ENCODE results near the gene HAND1. TPM values are rescaled to one million over a fixed set of nuclear protein-coding genes. Genes with fewer than 3 reads are reported as not detected.

Gene HAND1
- total RNA-seq, 4 donors from 2014 or later, result not detected

DNA sequence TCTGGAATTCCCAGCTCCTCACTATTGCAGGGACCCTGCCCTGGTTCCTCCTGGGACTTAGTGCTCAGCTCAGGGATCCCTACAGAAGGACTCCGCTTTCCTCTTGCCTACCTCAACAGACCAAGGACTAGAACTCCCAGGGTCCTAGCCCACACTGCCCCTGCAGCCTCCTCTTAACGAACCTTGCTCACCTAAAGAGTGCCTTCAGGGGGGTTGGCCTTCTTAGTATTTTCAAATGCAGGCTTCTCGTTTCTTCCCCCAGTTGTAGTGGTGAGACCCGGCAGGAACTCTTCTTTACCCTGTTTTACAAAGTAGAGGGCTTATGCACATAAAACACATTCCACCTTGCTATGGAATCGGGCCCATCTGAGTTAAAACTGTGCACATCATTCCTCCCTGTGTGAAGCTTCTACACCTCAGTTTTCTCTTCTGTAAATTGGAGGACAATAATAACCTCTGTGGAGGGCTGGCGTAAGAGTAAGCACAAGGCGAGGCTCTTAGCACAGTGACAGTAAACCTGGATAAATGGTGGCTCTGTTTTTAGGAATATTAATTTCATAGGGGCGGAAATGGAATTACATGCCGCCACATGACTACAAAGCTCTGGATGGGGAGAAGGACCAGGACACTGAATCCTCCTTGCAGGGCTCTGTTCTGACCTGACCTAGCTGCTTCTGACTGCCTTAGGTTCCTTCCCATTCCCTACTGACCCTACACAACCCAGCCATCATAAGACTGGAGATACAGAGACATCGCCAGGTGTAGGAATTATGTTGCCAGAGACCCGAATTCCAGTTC is 3.8 kb upstream of the HAND1 start:
- intact Hi-C loops (cut with DNase I; ENCODE audit: low total_unique reads) (no loop called here), in situ Hi-C loops (cut with MboI; ENCODE audit: low sequenced_read_pairs in 4 of 4) (no loop called here)
- DNase-seq (no peak), ATAC-seq (no peak)
- Histone ChIP-seq H3K9me3 (no peaks in the 10 kb centered on the region), H3K27ac (no peak overlapping the region), H3K27me3 (peaks cover 100% of the 10 kb centered on the region in 3 donors), H3K4me3 (no peak overlapping the region), H3K36me3 (no peaks in the 10 kb centered on the region), H3K4me1 (peaks cover 14 to 39% of the 10 kb centered on the region in 2 donors)
- TF ChIP-seq, protein P1, sequence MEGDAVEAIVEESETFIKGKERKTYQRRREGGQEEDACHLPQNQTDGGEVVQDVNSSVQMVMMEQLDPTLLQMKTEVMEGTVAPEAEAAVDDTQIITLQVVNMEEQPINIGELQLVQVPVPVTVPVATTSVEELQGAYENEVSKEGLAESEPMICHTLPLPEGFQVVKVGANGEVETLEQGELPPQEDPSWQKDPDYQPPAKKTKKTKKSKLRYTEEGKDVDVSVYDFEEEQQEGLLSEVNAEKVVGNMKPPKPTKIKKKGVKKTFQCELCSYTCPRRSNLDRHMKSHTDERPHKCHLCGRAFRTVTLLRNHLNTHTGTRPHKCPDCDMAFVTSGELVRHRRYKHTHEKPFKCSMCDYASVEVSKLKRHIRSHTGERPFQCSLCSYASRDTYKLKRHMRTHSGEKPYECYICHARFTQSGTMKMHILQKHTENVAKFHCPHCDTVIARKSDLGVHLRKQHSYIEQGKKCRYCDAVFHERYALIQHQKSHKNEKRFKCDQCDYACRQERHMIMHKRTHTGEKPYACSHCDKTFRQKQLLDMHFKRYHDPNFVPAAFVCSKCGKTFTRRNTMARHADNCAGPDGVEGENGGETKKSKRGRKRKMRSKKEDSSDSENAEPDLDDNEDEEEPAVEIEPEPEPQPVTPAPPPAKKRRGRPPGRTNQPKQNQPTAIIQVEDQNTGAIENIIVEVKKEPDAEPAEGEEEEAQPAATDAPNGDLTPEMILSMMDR (IDR thresholded peaks at IDR 0.05 in 4 of 5, conservative IDR thresholded peaks at IDR 0.05 in 1 of 5), result no peak
- no peak for TF ChIP-seq POLR2A (IDR thresholded peaks at IDR 0.05)

DNA sequence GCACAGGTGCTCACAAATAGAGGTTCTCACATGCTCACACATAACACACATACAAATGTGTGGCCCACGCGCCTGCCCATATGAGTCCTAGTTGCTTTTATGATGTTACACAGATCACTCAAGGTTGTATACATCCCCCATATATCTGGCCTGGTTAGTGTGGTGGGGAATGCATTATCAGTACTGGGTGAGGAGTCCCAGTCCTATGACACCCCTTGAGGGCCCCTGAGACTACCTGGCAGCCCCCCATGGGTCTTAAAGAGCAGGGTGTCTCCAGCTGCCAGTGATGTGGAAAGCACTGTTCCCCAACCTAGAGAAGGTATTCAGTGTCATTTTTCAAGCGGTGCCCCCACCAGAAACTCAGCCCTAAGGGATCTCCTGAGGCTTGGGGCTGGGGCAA is 2.8 kb upstream of the HAND1 start:
- peaks cover 19 to 48% of the 10 kb centered on the region in 2 donors for H3K4me1 ChIP-seq
- in situ Hi-C loops (cut with MboI; ENCODE audit: low sequenced_read_pairs in 4 of 4) (no loop called here), intact Hi-C loops (cut with DNase I; ENCODE audit: low total_unique reads) (no loop called here)
- TF ChIP-seq POLR2A (IDR thresholded peaks at IDR 0.05), result no peak
- TF ChIP-seq, protein P1 (IDR thresholded peaks at IDR 0.05 in 4 of 5, conservative IDR thresholded peaks at IDR 0.05 in 1 of 5), result no peak
- no peak overlapping the region for H3K27ac ChIP-seq
- H3K36me3 ChIP-seq, result no peaks in the 10 kb centered on the region
- no peak overlapping the region for H3K4me3 ChIP-seq
- H3K27me3 ChIP-seq, result peaks cover 100% of the 10 kb centered on the region in 3 donors
- H3K9me3 ChIP-seq, result no peaks in the 10 kb centered on the region
- DNase-seq (no peak), ATAC-seq (no peak)

DNA sequence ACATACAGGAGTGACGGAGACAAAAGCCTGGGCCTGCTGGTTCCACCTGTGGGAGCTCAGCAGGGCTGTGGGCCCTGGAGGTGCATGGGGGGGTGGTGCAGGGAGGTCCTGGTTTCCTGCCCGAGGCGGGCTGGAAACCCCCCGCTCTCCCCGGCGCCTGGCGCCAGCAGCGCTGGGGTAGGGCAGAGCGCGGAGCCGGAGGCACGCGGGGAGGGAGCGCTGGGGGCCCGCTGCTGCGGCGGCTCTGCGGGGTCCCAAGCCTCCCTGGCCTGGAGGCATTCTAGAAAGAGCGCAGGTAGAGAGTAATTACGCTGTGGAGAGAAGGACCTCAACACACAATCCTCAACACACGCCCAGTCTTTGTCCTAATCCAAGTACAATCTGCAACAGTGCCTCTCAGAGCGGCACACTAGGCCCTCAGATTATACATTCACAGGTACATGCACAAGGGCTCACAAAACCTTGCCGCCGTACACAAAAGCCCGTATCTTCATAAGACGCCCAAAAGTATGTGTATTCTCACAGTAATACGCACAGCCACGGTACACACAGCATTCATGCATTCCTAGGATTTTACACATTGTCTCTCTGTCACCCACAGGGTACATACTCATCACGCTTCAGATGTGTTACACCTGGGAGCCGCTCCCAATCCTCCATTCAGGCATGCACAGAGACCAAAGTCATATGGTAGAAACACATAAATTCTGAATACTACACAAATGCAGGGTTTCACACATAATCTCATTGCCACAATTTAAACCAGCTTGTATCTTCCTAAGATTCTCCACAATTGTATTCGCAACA is 2.1 kb upstream of the HAND1 start:
- ATAC-seq (no peak), DNase-seq (no peak)
- peaks cover 22 to 55% of the 10 kb centered on the region in 2 donors for H3K4me1 ChIP-seq
- no peaks in the 10 kb centered on the region for H3K36me3 ChIP-seq
- TF ChIP-seq POLR2A (IDR thresholded peaks at IDR 0.05), result no peak
- TF ChIP-seq, protein P1 (IDR thresholded peaks at IDR 0.05 in 4 of 5, conservative IDR thresholded peaks at IDR 0.05 in 1 of 5), result no peak
- no peaks in the 10 kb centered on the region for H3K9me3 ChIP-seq
- intact Hi-C loops (cut with DNase I; ENCODE audit: low total_unique reads), result no loop called here
- no peak overlapping the region for H3K4me3 ChIP-seq
- H3K27me3 ChIP-seq, result peaks cover 100% of the 10 kb centered on the region in 3 donors
- H3K27ac ChIP-seq, result no peak overlapping the region
- in situ Hi-C loops (cut with MboI; ENCODE audit: low sequenced_read_pairs in 4 of 4), result no loop called here

DNA sequence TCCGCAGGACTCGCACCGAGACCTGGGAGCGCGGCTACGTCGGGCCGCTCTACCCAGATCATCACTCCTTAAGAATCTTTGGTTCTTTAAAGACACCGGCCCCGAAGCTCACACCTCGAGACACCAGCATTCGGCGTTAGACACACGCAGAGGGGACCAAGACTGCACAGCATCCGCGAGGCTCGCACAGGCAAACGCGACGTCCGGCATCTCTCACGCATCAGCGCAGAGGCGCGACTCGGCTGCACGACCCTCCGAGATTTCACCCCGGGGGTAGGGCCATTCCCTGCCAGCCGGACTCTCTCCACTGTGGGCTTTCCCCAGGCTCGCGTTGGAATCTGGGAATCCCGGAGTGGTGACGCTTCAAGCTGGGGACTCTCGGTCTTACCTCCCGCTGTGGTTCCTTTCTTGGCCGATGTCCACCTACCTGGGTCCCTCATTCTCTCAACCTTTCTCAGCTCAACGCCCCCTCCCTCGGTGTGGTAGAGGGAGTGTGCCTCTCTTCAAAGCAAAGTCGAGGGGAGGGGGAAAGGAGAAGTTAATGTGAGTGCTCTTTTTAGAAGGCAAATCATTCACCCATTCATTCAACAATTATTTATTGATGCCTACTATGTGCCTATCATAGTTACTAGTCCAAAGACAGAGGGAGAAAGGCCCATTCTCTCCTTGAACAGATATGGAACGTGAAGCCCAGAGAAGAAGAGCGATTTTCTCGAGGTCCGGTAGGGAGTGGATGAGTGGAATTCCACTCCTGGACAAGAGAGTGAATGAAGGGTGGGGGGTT is 1.3 kb upstream of the HAND1 start:
- ATAC-seq, result no peak
- H3K27ac ChIP-seq, result no peak overlapping the region
- TF ChIP-seq, protein P1 (IDR thresholded peaks at IDR 0.05 in 4 of 5, conservative IDR thresholded peaks at IDR 0.05 in 1 of 5), result no peak
- TF ChIP-seq POLR2A (IDR thresholded peaks at IDR 0.05), result no peak
- in situ Hi-C loops (cut with MboI; ENCODE audit: low sequenced_read_pairs in 4 of 4), result no loop called here
- H3K4me3 ChIP-seq, result peak overlapping the region in 2 of 4 donors; percentile 36 to 45
- H3K36me3 ChIP-seq, result no peaks in the 10 kb centered on the region
- intact Hi-C loops (cut with DNase I; ENCODE audit: low total_unique reads), result no loop called here
- H3K9me3 ChIP-seq, result no peaks in the 10 kb centered on the region
- peaks cover 18 to 58% of the 10 kb centered on the region in 2 donors for H3K4me1 ChIP-seq
- no peak for DNase-seq
- peaks cover 100% of the 10 kb centered on the region in 3 donors for H3K27me3 ChIP-seq
